ENCODE measurements around the gene ACRBP. TPM values are rescaled to one million over a fixed set of nuclear protein-coding genes. Genes with fewer than 3 reads are reported as not detected.

ACRBP gene
- total RNA-seq, 2 donors from 2014 or later, result 1.3 to 2.2 TPM

- no peak for DNase-seq (ENCODE audit: low spot score)
- intact Hi-C loops (cut with DNase I), result no loop called here
Measured at GRCh38 chr12:6626654-6627283, 20.5 kb downstream of the ACRBP start.

GRCh38 chr12:6620885-6621274, 26.4 kb downstream of the ACRBP start:
- DNase-seq (ENCODE audit: low spot score), result no peak
- intact Hi-C loops (cut with DNase I), result loop anchor here in 1 of 2 donors (5.0 kb wide), 1 partner anchor 156 kb away; no protein-coding TSS in a partner anchor

DNA sequence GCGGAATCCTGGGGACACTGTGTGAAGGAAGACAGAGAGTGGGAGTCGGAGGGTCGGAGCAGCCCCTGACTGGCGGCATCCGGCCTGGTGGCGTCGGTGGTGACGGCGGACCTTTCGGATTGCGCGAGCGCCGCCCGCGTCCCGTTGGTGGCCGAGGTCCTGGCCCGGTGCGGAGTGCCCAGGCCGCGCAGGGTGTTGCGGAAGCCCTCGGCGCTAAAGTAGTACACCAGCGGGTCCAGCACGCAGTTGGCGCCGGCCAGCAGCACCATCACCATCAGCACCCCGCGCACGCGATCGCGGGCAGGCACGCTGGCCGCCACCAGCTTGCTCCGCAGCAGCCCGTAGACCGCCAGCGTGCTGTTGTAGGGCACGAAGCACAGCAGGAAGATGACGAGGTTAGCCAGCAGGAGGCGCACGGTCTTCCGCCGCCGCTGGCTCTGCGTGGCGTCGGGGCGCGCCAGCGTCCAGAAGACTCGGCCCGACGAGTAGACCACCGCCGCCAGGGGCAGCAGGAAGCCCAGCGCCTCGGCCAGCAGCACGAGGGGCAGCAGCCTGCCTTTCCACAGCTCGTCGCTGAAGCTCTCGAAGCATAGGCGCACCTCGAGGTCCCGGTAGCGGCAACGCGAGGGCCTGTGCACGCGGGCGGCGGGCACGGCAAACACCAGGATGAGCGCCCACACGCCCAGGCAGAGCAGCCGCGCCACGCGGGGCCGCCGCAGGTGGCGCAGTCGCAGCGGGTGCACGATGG, 26.9 kb downstream of the ACRBP start:
- intact Hi-C loops (cut with DNase I), result loop anchor here in 1 of 2 donors (5.0 kb wide), 1 partner anchor 157 kb away; no protein-coding TSS in a partner anchor
- peak; percentile 87 for DNase-seq (ENCODE audit: low spot score)

- intact Hi-C loops (cut with DNase I), result loop anchor here in 1 of 2 donors (5.0 kb wide), 1 partner anchor 49 kb away; no protein-coding TSS in a partner anchor
- DNase-seq (ENCODE audit: low spot score), result no peak
Measured at GRCh38 chr12:6618483-6619225, 28.6 kb downstream of the ACRBP start.

GRCh38 chr12:6615802-6616201, 31.4 kb downstream of the ACRBP start:
- no peak for DNase-seq (ENCODE audit: low spot score)
- intact Hi-C loops (cut with DNase I), result loop anchor here in 1 of 2 donors (5.0 kb wide), 1 partner anchor 51 kb away; no protein-coding TSS in a partner anchor

- no peak for DNase-seq (ENCODE audit: low spot score)
- intact Hi-C loops (cut with DNase I), result loop anchor here in 1 of 2 donors (5.0 kb wide), 1 partner anchor 53 kb away; no protein-coding TSS in a partner anchor
Measured at GRCh38 chr12:6614513-6615172, 32.6 kb downstream of the ACRBP start.

DNA sequence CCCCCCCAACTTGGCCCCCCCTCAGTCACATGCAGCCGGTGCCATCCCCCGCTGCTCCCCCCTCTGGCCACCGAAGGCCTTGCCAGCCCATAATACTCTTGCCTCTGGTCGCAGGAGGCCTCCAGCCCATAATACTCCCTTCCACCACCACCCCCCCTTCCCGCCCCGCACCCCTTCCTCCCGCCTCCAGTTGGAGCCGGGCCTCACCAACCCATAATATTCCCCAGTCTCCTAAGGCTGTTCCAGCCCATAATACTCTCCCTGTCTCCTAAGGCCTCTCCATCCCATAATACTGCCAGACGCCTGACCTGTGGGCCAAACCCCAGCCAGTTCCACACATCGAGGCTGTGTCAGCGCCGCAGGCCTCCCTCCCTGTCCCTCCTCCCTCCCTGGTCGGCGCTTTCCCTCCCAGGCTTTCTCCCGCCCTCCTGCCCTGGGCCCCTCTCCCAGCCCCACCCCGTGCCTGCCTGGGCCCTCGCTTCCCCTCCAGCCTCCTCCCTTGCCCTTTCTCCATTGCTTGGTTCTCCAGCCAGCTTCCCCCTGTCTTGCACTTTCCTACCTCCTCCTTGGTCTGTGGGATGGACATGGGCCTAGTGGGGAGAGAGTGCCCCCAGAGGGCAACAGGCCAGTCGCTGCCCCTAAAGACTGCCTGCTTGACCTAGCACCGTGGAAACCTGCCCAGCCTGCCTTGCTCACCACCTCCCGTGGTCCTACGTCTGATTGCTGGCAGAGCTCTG, 33.3 kb downstream of the ACRBP start:
- peak; percentile 97 for DNase-seq (ENCODE audit: low spot score)
- intact Hi-C loops (cut with DNase I), result no loop called here

DNA sequence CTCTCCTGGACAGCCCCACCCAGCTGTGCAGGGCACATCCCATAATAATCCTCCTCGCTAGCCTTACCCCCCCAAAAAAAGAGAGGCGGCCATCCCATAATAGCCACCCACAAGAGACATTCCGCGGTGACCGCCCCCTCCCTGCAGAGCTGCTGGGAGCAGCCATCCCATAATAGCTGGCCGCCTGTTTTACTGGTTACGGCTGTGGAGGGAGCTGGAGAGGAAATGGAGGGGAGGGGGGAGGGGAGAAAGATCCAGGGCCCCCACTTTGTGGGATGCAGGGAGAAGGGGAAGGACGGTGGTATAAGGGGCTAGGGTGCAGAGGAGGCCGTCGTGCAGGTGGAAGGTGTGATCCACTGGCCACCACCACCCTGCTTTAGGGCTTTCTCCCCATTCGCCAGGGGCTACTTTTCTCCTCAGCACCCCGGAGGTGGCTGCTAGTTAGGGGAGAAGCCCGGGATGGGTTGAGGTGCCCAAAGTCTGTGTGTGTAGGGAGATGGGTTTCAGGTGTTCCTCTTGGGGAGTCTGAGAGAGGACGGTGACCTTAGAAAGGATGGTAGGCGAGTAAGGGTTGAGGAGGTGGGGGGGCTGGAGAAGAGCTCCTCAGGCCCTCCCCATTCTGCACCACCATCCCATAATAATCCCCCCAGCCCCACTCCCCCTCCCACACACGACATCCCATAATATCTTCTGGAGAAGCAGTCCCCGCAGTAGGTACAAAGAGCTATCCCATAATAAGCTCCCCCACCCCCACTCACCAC, 34.0 kb downstream of the ACRBP start:
- intact Hi-C loops (cut with DNase I), result no loop called here
- peak; percentile 87 for DNase-seq (ENCODE audit: low spot score)

- DNase-seq (ENCODE audit: low spot score), result no peak
- intact Hi-C loops (cut with DNase I), result no loop called here
Measured at GRCh38 chr12:6612652-6613014, 34.6 kb downstream of the ACRBP start.

DNA sequence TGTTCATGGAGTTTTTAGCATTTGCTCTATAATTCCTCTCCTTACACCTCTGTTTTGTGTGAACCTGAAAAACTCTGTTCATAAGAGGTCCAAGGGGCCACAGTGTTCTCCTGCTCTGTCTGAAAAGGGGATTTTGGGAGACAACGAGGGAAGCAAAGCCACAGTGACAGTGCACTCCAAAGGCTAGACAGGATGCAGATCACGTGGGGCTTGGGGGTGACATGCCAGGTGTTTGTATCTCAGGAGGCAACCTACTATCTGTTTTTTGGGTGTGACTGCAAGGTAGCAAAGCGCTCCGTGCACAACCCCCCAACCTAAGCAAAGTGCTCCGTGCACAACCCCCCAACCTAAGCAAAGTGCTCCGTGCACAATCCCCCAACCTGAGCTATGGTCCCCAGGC, 35.0 kb downstream of the ACRBP start:
- intact Hi-C loops (cut with DNase I), result no loop called here
- DNase-seq (ENCODE audit: low spot score), result no peak

GRCh38 chr12:6608592-6609281, 38.5 kb downstream of the ACRBP start:
- intact Hi-C loops (cut with DNase I), result no loop called here
- no peak for DNase-seq (ENCODE audit: low spot score)

DNA sequence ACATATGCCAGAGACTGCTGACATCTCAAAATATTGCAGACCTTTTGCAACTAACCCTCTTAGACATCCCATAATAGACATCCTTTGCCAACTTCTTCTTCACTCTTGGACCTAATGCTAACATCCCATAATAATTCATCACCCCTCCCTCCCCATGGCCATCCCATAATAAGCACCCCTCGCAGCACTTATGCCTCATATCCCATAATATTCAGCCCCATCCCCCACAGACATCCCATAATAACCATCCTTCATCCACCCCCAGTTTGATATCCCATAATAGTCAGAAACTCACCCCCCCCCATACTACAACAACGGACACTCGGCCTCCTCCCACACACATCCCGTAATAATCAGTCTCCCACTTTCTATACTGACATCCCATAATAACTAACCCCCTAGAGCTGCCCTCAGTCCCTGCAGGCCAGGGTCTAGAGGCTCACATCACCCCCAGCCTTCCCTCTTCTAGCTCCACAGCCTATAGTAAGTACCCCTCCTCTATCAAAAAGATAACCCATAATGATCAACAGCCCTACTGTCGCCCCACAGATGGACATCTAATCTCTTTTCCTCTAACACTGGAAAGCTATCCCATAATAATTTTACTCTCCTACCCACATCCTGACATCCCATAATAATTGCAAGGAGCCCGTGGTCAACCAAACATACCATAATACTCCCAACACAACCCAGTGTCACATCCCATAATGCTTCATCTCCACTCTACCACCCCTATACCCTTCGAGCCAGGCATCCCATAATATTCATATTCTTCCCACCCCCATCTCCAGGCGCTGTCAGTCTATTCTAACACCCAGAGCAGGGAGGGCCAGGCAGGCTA, 39.3 kb downstream of the ACRBP start:
- DNase-seq (ENCODE audit: low spot score), result no peak
- intact Hi-C loops (cut with DNase I), result no loop called here

- intact Hi-C loops (cut with DNase I), result no loop called here
- peak; percentile 90 for DNase-seq (ENCODE audit: low spot score)
Measured at GRCh38 chr12:6606331-6607131, 40.7 kb downstream of the ACRBP start.

- intact Hi-C loops (cut with DNase I), result no loop called here
- DNase-seq (ENCODE audit: low spot score), result no peak
Measured at GRCh38 chr12:6605421-6606330, 41.6 kb downstream of the ACRBP start.

Data from posterior vena cava (tissue), 2 donors.